Measurements from ENCODE around the gene E2F7. TPM values are rescaled to one million over a fixed set of nuclear protein-coding genes. Genes with fewer than 3 reads are reported as not detected.
A peak's percentile ranks its signal among the peaks of the same experiment; 100 is the strongest.

Gene E2F7
- total and polyA plus RNA-seq, 2 experiments from 2014 or later: 1.8 to 3.7 TPM

- H3K4me1 ChIP-seq (ENCODE audit: low read depth): no peaks in the 10 kb centered on the region
- no peaks in the 10 kb centered on the region for H3K27me3 ChIP-seq
- TF ChIP-seq CTCF (IDR thresholded peaks at IDR 0.05; ENCODE audit: low read depth, low read length): no peak
- H3K4me3 ChIP-seq: no peak overlapping the region
- H3K9me3 ChIP-seq (ENCODE audit: low read depth): no peaks in the 10 kb centered on the region
- no peaks in the 10 kb centered on the region for H3K36me3 ChIP-seq
- H3K27ac ChIP-seq: no peak overlapping the region
- DNase-seq (ENCODE audit: low read depth in 1 of 2, low spot score in 1 of 2): no peak
Observed at GRCh38 chr12:77089686-77090220, 24.4 kb upstream of the E2F7 start.

GRCh38 chr12:77087427-77087826, 22.1 kb upstream of the E2F7 start:
- Histone ChIP-seq H3K27me3 (no peaks in the 10 kb centered on the region), H3K27ac (no peak overlapping the region)
- TF ChIP-seq CTCF (IDR thresholded peaks at IDR 0.05; ENCODE audit: low read depth, low read length): no peak

GRCh38 chr12:77082021-77082420, 16.7 kb upstream of the E2F7 start:
- Histone ChIP-seq H3K27me3 (no peaks in the 10 kb centered on the region), H3K4me1 (ENCODE audit: low read depth) (no peaks in the 10 kb centered on the region), H3K27ac (no peak overlapping the region), H3K4me3 (no peak overlapping the region), H3K36me3 (no peaks in the 10 kb centered on the region), H3K9me3 (ENCODE audit: low read depth) (no peaks in the 10 kb centered on the region)
- no peak for DNase-seq (ENCODE audit: low read depth in 1 of 2, low spot score in 1 of 2)
- no peak for TF ChIP-seq CTCF (IDR thresholded peaks at IDR 0.05; ENCODE audit: low read depth, low read length)

More at GRCh38 chr12:77087427-77087826, 22.1 kb upstream of the E2F7 start:
- no peaks in the 10 kb centered on the region for H3K36me3 ChIP-seq
- DNase-seq (ENCODE audit: low read depth in 1 of 2, low spot score in 1 of 2): peak in 1 of 2 donors; percentile 83
- no peaks in the 10 kb centered on the region for H3K4me1 ChIP-seq (ENCODE audit: low read depth)
- H3K4me3 ChIP-seq: no peak overlapping the region
- no peaks in the 10 kb centered on the region for H3K9me3 ChIP-seq (ENCODE audit: low read depth)

GRCh38 chr12:77079631-77080030, 14.3 kb upstream of the E2F7 start:
- no peaks in the 10 kb centered on the region for H3K4me1 ChIP-seq (ENCODE audit: low read depth)
- no peaks in the 10 kb centered on the region for H3K36me3 ChIP-seq
- no peak for TF ChIP-seq CTCF (IDR thresholded peaks at IDR 0.05; ENCODE audit: low read depth, low read length)
- DNase-seq (ENCODE audit: low read depth in 1 of 2, low spot score in 1 of 2): no peak
- H3K27ac ChIP-seq: no peak overlapping the region
- no peaks in the 10 kb centered on the region for H3K27me3 ChIP-seq
- H3K9me3 ChIP-seq (ENCODE audit: low read depth): no peaks in the 10 kb centered on the region
- no peak overlapping the region for H3K4me3 ChIP-seq

GRCh38 chr12:77078231-77078630, 12.9 kb upstream of the E2F7 start:
- Histone ChIP-seq H3K36me3 (no peaks in the 10 kb centered on the region), H3K4me3 (no peak overlapping the region), H3K27ac (no peak overlapping the region), H3K4me1 (ENCODE audit: low read depth) (no peaks in the 10 kb centered on the region), H3K9me3 (ENCODE audit: low read depth) (no peaks in the 10 kb centered on the region), H3K27me3 (no peaks in the 10 kb centered on the region)
- DNase-seq (ENCODE audit: low read depth in 1 of 2, low spot score in 1 of 2): no peak
- no peak for TF ChIP-seq CTCF (IDR thresholded peaks at IDR 0.05; ENCODE audit: low read depth, low read length)

Measured in cardiac muscle cell (in vitro differentiated cells and primary cell).